Measurements from ENCODE around the gene SAE1.
"Not testable (repeated sequence)": the region's sequence is repeated elsewhere in the genome, so short reads cannot be mapped to it uniquely, and the experiment has no call there.

The SAE1 gene

DNA sequence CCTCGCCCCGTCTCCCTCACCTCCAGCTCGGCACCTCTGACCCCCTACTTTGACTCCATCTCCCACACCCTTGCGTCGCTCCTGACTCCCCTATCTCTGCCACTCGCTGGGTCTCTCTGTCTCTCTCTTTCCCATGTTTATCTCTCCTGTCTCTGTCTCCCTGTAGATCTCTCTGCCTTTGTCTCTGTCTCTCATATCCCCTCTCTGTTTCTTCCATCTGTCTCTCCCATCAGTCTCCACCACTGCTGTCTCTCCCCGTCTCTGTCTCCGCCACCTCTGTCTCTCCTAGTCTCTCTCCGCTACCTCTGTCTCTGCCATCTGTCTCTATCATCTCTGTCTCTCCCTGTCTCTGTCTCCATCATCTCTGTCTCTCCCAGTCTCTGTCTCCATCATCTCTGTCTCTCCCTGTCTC, 112.7 kb downstream of the SAE1 start:
- DNase-seq, result no peak

DNA sequence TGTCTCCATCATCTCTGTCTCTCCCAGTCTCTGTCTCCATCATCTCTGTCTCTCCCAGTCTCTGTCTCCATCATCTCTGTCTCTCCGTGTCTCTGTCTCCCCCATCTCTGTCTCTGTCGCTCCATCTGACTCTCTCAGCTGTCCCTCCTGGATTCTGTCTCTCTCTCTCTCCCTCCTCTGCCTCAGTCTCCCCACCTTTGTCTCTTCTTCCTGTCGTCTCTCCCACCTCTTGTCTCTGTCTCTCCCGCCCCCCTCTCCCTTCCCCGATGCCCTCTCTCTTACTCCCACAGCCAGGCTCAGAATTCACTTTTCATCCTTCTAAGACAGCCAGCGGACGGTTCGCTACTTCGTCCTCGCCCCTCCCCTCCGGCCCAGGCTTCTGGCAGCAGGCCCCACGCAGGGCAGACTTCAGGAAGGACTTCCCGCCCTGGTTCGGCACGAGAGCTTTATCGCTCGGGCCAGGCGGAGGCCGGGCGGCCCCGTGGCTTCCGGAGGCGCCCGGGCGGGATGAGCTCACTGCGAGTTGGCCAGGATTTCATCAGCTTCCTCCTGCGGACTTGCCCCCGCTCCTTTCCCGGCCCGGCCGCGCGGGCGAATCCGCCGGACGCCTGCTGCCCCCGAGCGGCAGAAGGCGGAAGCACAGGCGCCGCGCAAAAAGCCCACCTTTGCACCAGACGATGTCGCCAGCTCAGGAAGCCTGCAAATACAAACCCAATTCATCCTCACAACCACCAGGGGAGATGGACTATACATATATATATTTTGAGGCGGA, 113.3 kb downstream of the SAE1 start:
- DNase-seq, result peak; percentile 86

DNA sequence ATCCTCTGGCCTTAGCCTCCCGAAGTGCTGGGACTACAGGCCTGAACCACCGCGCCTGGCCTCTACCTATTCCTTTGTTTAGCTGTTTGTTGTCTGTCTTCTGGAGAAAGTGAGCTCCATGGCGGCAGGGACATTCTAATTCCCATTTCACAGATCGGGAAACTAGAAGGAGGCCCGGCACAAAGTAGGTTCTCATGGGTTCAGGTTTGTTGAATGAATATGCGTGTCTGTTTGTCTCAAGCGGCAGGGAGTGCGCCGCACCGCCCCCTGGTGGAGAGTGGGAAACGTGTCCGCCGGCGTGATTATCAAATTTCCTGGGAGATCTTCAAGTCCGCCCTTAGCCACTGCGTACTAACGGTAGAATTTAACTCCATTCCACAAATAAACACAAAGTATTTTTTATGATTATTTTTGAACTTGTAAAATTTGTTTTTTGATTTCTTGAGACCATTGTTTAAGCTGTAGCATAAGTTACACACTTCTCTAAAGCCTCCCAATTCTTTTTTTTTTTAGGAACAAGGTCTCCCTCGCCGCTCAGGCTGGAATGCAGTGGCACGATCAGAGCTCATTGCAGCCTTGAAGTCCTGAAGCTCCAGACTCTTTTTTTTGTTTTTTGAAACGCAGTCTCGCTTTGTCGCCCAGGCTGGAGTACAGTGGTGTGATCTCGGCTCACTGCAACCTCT, 116.8 kb downstream of the SAE1 start:
- peak; percentile 21 for DNase-seq

DNA sequence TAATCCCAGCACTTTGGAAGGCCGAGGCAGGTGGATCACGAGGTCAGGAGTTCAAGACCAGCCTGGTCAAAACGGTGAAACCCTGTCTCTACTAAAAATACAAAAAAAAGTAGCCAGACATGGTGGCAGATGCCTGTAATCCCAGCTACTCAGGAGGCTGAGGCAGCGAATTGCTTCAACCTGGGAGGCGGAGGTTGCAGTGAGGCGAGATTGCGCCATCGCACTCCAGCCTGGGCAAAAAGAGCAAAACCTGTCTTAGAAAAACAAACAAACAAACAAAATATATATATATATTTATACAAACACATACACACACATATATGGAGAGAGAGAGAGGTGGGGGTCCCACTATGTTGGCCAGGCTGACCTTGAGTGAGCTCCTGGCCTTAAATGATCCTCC, 122.4 kb downstream of the SAE1 start:
- not testable (repeated sequence) for DNase-seq

DNA sequence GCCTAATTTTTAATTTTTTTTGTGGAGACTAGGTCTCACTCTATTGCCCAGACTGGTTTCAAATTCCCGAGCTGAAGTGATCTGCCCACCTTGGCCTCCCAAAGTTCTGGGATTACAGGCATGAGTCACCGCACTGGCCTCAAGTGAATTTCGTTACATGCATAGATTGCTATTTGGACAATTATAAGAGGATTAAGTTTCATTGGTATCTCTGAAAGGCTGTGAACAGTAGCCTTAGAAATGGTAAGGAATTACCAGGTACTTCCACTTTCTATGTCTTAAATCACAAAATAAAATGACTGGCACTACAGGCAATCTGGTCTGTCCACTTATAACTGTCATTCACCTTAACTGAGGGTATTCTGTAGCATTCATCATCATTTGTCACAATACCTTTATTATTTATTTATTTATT, 122.8 kb downstream of the SAE1 start:
- no peak for DNase-seq

DNA sequence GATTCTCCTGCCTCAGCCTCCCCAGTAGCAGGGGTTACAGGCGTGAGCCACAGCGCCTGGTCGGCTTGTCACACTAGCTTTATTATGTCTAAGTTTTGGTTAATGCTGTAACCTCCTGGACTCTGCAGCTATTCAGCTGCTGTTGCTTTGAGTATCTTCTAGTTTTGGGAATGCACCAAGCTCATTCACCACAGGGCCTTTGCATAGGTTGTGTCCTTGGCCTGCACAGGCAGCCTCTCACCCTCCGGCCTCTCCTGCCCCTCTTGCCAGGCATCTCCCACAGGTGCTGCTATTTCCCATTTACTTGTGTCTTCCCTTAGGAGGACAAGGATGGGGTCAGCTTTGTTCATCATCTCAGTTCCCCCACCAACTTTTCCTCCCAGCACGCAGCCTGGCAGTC, 123.3 kb downstream of the SAE1 start:
- DNase-seq, result no peak

DNA sequence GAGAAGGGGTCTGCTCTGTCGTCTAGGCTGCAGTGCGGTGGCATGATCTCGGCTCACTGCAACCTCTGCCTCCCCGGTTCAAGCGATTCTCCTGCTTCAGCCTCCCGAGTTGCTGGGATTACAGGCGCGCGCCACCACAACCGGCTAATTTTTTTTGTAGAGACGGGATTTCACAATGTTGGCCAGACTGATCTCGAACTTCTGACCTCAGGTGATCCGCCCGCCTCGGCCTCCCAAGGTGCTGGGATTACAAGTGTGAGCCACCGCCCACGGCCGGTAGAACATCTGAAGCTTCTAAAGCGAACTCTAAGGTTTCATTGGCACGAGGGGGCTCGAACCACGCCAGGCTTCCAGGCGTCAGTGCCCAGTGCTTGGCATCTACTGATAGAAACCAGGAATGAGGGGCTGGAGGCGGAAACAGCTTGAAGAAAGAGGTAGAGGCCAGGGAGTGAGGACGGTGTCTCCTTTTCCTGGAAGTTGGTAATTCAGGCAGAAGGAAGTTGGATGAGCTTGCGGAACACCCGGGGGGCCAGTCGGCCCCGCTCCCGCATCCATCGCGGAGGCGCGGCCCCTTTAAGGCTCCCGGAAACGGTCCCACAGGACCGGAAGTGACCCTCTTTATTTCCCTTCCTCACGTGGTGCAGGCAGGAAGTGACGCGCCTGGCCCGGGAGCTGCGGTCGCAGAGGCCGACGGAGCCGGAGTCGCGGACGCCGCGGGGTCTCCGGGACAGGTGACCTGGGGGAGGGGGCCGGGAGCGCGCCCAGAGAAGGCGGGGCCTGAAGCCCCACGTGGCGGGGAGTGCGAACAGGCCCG, 125.5 kb downstream of the SAE1 start, which contains the start of gene CCDC9:
CCDC9 (plus strand) TSS at position 647 of the 814 bp plus-strand sequence. CDS start 1,876 bp downstream, outside the sequence.
- peak; percentile 97 for DNase-seq

DNA sequence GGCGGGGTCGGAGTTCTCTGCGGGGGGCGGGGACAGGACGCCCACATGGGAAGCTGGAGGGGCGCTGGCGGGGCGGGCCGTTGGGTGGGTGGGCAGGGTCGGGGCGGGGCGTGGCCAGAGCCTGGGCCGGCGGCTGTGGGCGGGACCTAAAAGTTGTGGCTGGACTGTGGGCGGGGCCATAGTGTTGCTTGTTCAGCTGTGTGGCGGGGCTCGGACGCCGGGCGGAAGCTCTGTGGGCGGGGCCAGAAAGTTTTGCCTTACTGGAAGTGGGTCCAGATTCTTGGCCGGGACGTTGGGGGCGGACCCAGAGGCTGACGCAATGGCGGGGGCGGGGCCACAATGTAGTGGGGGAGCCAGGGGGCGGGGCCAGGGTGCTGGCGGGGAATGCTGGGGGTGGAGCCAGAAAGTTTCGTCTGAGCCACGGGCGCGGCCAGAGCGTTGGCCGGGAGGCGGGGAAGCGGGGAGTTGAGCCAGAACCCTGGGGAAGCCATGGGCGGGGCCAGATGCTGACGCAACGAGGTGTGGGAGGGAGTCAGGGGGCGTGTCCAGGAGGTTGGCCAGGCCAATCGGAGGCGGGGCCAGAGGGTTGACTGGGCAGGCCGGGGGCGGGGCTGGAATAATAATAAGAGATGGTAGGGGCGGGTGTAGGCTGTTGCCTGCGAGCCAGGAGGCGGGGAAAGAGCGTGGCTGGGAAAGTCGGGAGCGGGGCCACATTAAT, 126.2 kb downstream of the SAE1 start:
- peak; percentile 99 for DNase-seq

DNA sequence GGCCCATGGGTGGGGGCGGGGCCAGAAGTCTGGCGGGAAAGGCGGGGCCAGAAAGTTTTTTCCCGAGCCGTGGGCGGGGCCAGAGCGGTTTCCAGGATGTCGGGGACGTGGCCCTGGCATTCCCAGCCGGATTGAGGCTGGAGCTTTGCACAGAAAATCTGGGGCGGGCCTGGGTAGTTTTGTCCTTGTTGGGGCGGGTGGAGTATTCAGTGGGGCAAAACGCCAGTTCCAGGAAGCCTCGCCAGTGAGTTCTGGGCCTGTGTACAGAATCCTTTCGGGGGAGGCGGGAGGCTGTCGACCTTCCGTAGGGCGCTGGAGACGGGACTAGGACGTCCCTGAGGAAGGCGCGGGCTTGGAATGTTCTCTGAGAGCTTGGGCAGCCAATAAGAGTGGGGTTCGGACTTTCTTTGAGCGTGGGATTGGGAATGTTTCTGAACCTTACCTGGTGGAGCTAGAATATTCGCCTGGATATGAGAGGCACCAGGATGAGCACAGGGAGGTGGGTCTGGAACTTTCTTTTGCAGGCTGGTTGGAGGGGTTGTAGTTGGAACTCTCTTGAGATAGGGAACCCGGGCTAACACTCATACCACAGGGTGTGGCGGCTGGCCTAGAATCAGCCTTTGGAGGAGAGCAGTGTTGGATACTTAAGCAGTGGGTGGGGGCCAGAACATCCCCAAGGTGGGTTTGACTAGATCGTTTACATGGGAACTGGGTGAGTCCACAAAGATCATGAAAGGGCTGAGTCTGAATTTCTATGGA, 127.0 kb downstream of the SAE1 start:
- no peak for DNase-seq

DNA sequence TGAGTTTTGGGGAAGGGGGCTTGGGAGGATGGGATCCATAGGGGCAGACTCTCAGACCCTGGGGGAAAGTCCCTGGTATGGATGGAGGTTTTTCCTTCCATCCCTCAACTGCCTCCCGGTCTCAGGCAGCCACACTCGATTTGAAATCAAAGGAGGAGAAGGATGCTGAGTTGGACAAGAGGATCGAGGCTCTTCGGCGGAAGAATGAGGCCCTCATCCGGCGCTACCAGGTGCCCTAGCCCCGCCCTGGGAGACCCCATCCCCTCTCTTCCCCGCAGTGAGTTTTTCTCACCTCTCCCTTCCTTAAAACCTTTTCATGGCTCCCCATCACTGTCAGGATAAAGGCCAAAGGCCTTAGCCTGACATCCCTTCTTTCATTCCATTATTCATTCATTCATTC, 127.8 kb downstream of the SAE1 start:
- DNase-seq, result no peak

DNA sequence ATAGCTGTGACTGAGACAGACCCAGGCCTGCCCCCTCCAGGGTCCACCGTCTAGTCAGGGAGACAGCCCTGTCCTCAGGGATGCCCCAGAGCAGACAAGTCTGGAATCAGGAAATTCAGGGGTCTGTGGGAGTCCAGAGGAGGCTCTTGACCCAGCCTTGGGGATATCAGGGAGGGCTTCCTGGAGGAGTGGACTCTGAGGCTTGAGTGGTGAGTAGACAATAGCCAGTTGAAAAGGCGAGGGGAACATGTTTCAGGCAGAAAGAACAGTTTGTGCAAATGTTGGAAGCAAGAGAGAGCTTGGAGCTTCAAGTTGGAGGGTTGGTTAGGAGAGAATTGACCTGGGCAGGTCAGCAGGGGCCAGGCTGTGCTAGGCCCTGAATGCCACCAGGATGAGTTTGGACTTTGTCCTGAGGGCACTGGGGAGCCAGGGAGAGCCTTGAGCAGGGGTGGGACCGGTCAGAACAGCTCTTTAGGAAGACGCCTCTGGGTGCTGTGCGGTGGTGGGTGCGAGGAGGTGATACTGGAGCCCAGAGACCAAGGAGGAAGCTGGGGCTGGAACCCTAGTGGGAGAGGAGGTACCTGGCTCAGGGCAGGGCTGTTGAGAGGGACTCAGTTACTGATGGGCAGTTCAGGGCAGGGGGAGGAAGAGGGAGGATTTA, 128.4 kb downstream of the SAE1 start:
- no peak for DNase-seq
